ENCODE results near the gene CEP85. TPM values are rescaled to one million over a fixed set of nuclear protein-coding genes. Genes with fewer than 3 reads are reported as not detected.

Gene CEP85, protein sequence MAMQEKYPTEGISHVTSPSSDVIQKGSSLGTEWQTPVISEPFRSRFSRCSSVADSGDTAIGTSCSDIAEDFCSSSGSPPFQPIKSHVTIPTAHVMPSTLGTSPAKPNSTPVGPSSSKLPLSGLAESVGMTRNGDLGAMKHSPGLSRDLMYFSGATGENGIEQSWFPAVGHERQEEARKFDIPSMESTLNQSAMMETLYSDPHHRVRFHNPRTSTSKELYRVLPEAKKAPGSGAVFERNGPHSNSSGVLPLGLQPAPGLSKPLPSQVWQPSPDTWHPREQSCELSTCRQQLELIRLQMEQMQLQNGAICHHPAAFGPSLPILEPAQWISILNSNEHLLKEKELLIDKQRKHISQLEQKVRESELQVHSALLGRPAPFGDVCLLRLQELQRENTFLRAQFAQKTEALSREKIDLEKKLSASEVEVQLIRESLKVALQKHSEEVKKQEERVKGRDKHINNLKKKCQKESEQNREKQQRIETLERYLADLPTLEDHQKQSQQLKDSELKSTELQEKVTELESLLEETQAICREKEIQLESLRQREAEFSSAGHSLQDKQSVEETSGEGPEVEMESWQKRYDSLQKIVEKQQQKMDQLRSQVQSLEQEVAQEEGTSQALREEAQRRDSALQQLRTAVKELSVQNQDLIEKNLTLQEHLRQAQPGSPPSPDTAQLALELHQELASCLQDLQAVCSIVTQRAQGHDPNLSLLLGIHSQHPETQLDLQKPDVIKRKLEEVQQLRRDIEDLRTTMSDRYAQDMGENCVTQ
- total RNA-seq (18.7 TPM), polyA plus RNA-seq (9.7 TPM)
- long read RNA-seq, donor 1, result 0 reads
- long read RNA-seq, donor 2, transcript CEP85-202 (14 exons, 3,922 nt), result major isoform, 5 of 28 reads
- long read RNA-seq, donor 2, partial matches to known transcripts, result 22 of 28 reads
- long read RNA-seq, donor 2, other reads (novel, unspliced or antisense), result 0 of 28 reads
- long read RNA-seq, donor 3, partial matches to known transcripts, result 34 of 35 reads
- long read RNA-seq, donor 3, other reads (novel, unspliced or antisense), result 0 of 35 reads
- long read RNA-seq, donor 4, result 0 reads
- long read RNA-seq, donor 5, partial matches to known transcripts, result 0 of 3 reads
- long read RNA-seq, donor 5, other reads (novel, unspliced or antisense), result 0 of 3 reads
- long read RNA-seq, donor 6, partial matches to known transcripts, result 0 of 4 reads
- long read RNA-seq, donor 6, other reads (novel, unspliced or antisense), result 0 of 4 reads
- long read RNA-seq, donor 7, partial matches to known transcripts, result 0 of 2 reads
- long read RNA-seq, donor 7, other reads (novel, unspliced or antisense), result 0 of 2 reads
- long read RNA-seq, donor 8, result 0 reads
- long read RNA-seq, donor 9, partial matches to known transcripts, result 0 of 2 reads
- long read RNA-seq, donor 9, other reads (novel, unspliced or antisense), result 0 of 2 reads
- long read RNA-seq, donor 10, partial matches to known transcripts, result 0 of 1 reads
- long read RNA-seq, donor 10, other reads (novel, unspliced or antisense), result 0 of 1 reads

DNA sequence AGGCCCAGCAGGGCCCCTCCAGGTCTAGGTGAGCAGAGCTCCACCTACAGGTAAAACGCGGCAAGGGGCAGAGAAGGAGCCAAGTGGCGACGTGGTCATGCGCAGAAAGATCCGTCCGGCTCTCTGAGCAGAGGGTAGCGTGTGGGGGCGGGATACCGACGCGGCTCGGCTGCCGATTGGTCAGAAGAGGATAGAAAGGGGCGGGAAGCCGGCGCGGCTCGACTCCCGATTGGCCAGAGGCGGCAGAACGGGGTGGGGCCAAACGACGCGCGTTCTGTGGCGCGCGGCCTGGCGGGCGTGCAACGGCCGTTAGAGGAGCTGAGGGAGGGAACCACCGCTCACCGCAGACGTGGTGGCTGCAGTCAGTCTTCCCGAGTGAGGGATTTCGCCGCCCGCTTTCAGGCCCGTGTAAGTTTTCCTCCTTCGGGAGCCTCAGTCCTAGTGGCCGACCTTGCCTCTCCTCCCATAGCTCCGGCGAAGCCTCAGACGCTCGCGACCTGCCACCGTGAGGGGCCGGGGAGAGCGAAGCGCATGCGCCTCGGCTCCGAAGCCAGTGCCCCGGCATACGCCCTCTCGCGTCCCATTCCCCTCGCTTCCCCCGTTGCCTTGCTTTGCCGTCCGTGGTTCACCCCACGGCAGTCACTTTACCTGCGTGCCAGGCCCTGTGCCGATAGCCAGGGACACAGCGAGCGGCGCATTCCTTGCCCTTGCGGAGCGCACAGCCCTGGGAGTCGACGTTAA, at the start of gene CEP85:
Gene CEP85 (plus strand): TSS at position 298 of the 741 bp plus-strand sequence. CDS start 5,584 bp downstream, outside the sequence.
- peaks cover 0 to 5% of the 10 kb centered on the region in 2 donors for H3K9me3 ChIP-seq (ENCODE audit: control insufficient read depth in 2 of 2, insufficient read depth in 1 of 2, low read length in 1 of 2)
- H3K4me1 ChIP-seq (ENCODE audit: control insufficient read depth in 2 of 2, insufficient read depth in 2 of 2, low read length in 2 of 2), result peaks cover 9 to 18% of the 10 kb centered on the region in 2 donors
- no peaks in the 10 kb centered on the region for H3K27me3 ChIP-seq (ENCODE audit: control insufficient read depth in 2 of 2, insufficient read depth in 1 of 2, low read length in 1 of 2)
- H3K4me3 ChIP-seq (ENCODE audit: low read length in 2 of 2), result peak within 1 kb of the TSS; percentile 56 to 85
- H3K27ac ChIP-seq (ENCODE audit: low read depth in 1 of 2, low read length in 1 of 2), result peak within 1 kb of the TSS; percentile 81 to 95
- WGBS, result under 1% methylated on average over 73 of the region's 73 CpGs
- DNase-seq (ENCODE audit: low read depth in 6 of 9, low spot score in 9 of 9), result peak; percentile 95 to 99 (median 96)
- peaks cover 0 to 2% of the 10 kb centered on the region in 2 donors for H3K36me3 ChIP-seq (ENCODE audit: control insufficient read depth in 2 of 2, insufficient read depth in 2 of 2, low read length in 1 of 2)

GRCh38 chr1:26184883-26185282, 49.1 kb upstream of the CEP85 start:
- no peaks in the 10 kb centered on the region for H3K36me3 ChIP-seq (ENCODE audit: control insufficient read depth in 2 of 2, insufficient read depth in 2 of 2, low read length in 1 of 2)
- 99% methylated on average over 21 of the region's 21 CpGs for WGBS
- no peaks in the 10 kb centered on the region for H3K4me1 ChIP-seq (ENCODE audit: control insufficient read depth in 2 of 2, insufficient read depth in 2 of 2, low read length in 2 of 2)
- no peak overlapping the region for H3K27ac ChIP-seq (ENCODE audit: low read depth in 1 of 2, low read length in 1 of 2)
- no peak for DNase-seq (ENCODE audit: low read depth in 6 of 9, low spot score in 9 of 9)
- no peak overlapping the region for H3K4me3 ChIP-seq (ENCODE audit: low read length in 2 of 2)
- no peaks in the 10 kb centered on the region for H3K27me3 ChIP-seq (ENCODE audit: control insufficient read depth in 2 of 2, insufficient read depth in 1 of 2, low read length in 1 of 2)
- H3K9me3 ChIP-seq (ENCODE audit: control insufficient read depth in 2 of 2, insufficient read depth in 1 of 2, low read length in 1 of 2), result peaks cover 0 to 5% of the 10 kb centered on the region in 2 donors

DNA sequence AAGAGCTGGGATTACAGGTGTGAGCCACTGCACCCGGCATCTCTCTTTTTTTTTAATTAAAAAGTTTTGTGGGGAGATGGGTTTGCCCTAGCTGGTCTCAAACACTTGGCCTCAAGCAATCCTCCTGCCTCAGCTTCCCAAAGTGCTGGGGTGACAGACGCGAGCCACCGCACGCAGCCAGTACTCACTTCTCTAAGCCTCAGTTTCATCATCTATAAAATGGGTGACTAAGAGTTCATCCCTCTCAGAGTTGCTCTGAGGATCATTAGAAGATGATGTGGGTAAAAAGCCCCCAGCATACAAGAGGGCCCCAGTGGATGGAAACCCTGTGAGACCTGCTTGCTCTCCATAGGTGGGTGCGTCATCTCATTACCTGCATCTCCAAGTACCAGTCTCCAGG, 46.1 kb upstream of the CEP85 start:
- Histone ChIP-seq H3K36me3 (ENCODE audit: control insufficient read depth in 2 of 2, insufficient read depth in 2 of 2, low read length in 1 of 2) (no peaks in the 10 kb centered on the region), H3K4me3 (ENCODE audit: low read length in 2 of 2) (no peak overlapping the region), H3K27me3 (ENCODE audit: control insufficient read depth in 2 of 2, insufficient read depth in 1 of 2, low read length in 1 of 2) (no peaks in the 10 kb centered on the region), H3K27ac (ENCODE audit: low read depth in 1 of 2, low read length in 1 of 2) (no peak overlapping the region), H3K4me1 (ENCODE audit: control insufficient read depth in 2 of 2, insufficient read depth in 2 of 2, low read length in 2 of 2) (peaks cover 0 to 6% of the 10 kb centered on the region in 2 donors), H3K9me3 (ENCODE audit: control insufficient read depth in 2 of 2, insufficient read depth in 1 of 2, low read length in 1 of 2) (peaks cover 0 to 4% of the 10 kb centered on the region in 2 donors)
- WGBS, result 97% methylated on average over 6 of the region's 6 CpGs
- DNase-seq (ENCODE audit: low read depth in 6 of 9, low spot score in 9 of 9), result no peak

DNA sequence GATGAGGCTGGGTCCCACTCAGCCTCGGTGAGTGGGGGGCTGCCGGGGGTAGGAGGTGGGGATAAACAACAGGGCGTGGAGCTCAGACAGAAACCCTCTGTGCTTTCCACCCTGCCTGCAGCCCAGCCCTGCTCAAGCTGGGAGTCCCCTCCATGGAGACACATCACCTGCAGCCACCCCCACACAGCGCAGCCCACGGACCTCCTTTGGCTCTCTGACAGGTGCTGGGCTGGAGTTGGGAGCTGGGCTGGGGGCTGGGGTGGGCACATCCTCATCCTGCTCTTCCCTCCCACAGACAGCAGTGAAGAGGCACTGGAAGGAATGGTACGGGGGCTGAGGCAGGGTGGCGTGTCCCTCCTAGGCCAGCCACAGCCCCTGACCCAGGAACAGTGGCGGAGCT, 45.5 kb upstream of the CEP85 start:
- Histone ChIP-seq H3K27ac (ENCODE audit: low read depth in 1 of 2, low read length in 1 of 2) (no peak overlapping the region), H3K9me3 (ENCODE audit: control insufficient read depth in 2 of 2, insufficient read depth in 1 of 2, low read length in 1 of 2) (no peaks in the 10 kb centered on the region), H3K4me3 (ENCODE audit: low read length in 2 of 2) (no peak overlapping the region), H3K4me1 (ENCODE audit: control insufficient read depth in 2 of 2, insufficient read depth in 2 of 2, low read length in 2 of 2) (peaks cover 0 to 6% of the 10 kb centered on the region in 2 donors), H3K36me3 (ENCODE audit: control insufficient read depth in 2 of 2, insufficient read depth in 2 of 2, low read length in 1 of 2) (no peaks in the 10 kb centered on the region), H3K27me3 (ENCODE audit: control insufficient read depth in 2 of 2, insufficient read depth in 1 of 2, low read length in 1 of 2) (no peaks in the 10 kb centered on the region)
- DNase-seq (ENCODE audit: low read depth in 6 of 9, low spot score in 9 of 9), result no peak
- WGBS, result 95% methylated on average over 8 of the region's 8 CpGs

DNA sequence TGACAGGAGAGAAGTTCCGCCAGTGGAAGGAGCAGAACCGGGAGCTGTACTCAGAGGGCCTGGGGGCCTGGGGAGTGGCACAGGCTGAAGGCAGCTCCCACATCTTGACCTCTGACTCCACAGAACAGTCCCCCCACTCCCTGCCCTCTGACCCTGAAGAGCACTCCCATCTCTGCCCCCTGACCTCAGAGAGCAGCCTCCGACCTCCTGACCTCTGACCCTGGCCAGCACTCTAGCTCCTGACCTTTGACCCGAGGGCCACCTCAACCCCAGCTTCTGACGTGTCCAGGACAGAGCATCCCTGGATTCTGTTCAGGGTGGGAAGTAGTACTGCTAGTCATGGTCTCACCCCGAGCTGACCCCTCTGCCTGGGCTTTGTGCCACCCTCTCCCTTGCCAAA, 44.7 kb upstream of the CEP85 start:
- Histone ChIP-seq H3K4me1 (ENCODE audit: control insufficient read depth in 2 of 2, insufficient read depth in 2 of 2, low read length in 2 of 2) (peaks cover 0 to 6% of the 10 kb centered on the region in 2 donors), H3K27me3 (ENCODE audit: control insufficient read depth in 2 of 2, insufficient read depth in 1 of 2, low read length in 1 of 2) (no peaks in the 10 kb centered on the region), H3K36me3 (ENCODE audit: control insufficient read depth in 2 of 2, insufficient read depth in 2 of 2, low read length in 1 of 2) (no peaks in the 10 kb centered on the region), H3K27ac (ENCODE audit: low read depth in 1 of 2, low read length in 1 of 2) (no peak overlapping the region), H3K9me3 (ENCODE audit: control insufficient read depth in 2 of 2, insufficient read depth in 1 of 2, low read length in 1 of 2) (no peaks in the 10 kb centered on the region), H3K4me3 (ENCODE audit: low read length in 2 of 2) (no peak overlapping the region)
- DNase-seq (ENCODE audit: low read depth in 6 of 9, low spot score in 9 of 9), result no peak
- 95% methylated on average over 6 of the region's 6 CpGs for WGBS

DNA sequence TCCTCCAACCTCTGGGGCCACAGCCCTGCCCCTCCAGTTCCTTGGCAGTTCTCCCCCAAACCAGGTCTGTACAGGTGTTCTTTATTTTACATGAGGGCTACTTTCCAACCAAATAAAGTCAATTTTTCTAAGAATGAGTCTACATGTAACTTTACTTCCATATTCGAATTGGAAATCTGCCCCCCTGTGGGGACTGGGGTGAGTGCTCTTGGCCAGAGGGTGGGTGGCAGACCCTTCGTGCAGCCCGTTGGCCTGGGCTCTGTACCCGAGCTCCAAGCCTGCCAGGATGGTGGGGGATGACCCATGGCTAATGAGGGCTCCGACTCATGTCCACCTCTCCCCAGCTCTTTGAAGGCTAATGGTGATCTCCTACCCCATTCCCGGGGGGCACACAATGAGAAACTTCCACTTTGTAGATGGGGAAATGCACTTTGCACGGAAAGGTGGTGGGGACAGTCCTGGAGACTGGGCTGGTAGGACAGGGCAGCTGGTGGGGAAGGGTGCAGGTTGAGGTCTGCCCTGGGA, 44.2 kb upstream of the CEP85 start:
- no peak overlapping the region for H3K27ac ChIP-seq (ENCODE audit: low read depth in 1 of 2, low read length in 1 of 2)
- no peak overlapping the region for H3K4me3 ChIP-seq (ENCODE audit: low read length in 2 of 2)
- no peaks in the 10 kb centered on the region for H3K9me3 ChIP-seq (ENCODE audit: control insufficient read depth in 2 of 2, insufficient read depth in 1 of 2, low read length in 1 of 2)
- H3K4me1 ChIP-seq (ENCODE audit: control insufficient read depth in 2 of 2, insufficient read depth in 2 of 2, low read length in 2 of 2), result peaks cover 0 to 6% of the 10 kb centered on the region in 2 donors
- no peaks in the 10 kb centered on the region for H3K36me3 ChIP-seq (ENCODE audit: control insufficient read depth in 2 of 2, insufficient read depth in 2 of 2, low read length in 1 of 2)
- WGBS, result 94% methylated on average over 7 of the region's 7 CpGs
- DNase-seq (ENCODE audit: low read depth in 6 of 9, low spot score in 9 of 9), result no peak
- no peaks in the 10 kb centered on the region for H3K27me3 ChIP-seq (ENCODE audit: control insufficient read depth in 2 of 2, insufficient read depth in 1 of 2, low read length in 1 of 2)

GRCh38 chr1:26190373-26190987, 43.5 kb upstream of the CEP85 start, which contains the start of gene CATSPER4:
TSS of gene CATSPER4 (plus strand) at chr1:26190602. CDS start at chr1:26190628, 26 bp downstream.
- no peaks in the 10 kb centered on the region for H3K36me3 ChIP-seq (ENCODE audit: control insufficient read depth in 2 of 2, insufficient read depth in 2 of 2, low read length in 1 of 2)
- peaks cover 0 to 6% of the 10 kb centered on the region in 2 donors for H3K4me1 ChIP-seq (ENCODE audit: control insufficient read depth in 2 of 2, insufficient read depth in 2 of 2, low read length in 2 of 2)
- no peaks in the 10 kb centered on the region for H3K9me3 ChIP-seq (ENCODE audit: control insufficient read depth in 2 of 2, insufficient read depth in 1 of 2, low read length in 1 of 2)
- no peaks in the 10 kb centered on the region for H3K27me3 ChIP-seq (ENCODE audit: control insufficient read depth in 2 of 2, insufficient read depth in 1 of 2, low read length in 1 of 2)
- no peak within 1 kb of the TSS for H3K27ac ChIP-seq (ENCODE audit: low read depth in 1 of 2, low read length in 1 of 2)
- no peak for DNase-seq (ENCODE audit: low read depth in 6 of 9, low spot score in 9 of 9)
- no peak within 1 kb of the TSS for H3K4me3 ChIP-seq (ENCODE audit: low read length in 2 of 2)
- WGBS, result 82% methylated on average over 16 of the region's 16 CpGs

All from thymus (tissue), 14 donors.